Naive thymus-derived CD8-positive, alpha-beta T cell (primary cell): Measurements from ENCODE around the gene PANK4. TPM values are rescaled to one million over a fixed set of nuclear protein-coding genes. Genes with fewer than 3 reads are reported as not detected.
A peak's percentile ranks its signal among the peaks of the same experiment; 100 is the strongest.

ENCODE experiments used
- ATAC-seq, 2 donors: fragments of 150-1000 bp; cut with Tn5 transposase in 1 of 2; sonication (Bioruptor Pico), chemical (Tn5 transposase) in 1 of 2; 1 replicate in 1 of 2; 2 replicates in 1 of 2; pipeline ENCODE4 v1.10.0; 2021; ENCODE audit warnings: mild to moderate bottlenecking in 2 of 2, moderate library complexity in 2 of 2
- POLR2A ChIA-PET: fragments of 350-600 bp; sonication (Branson Sonifier 250); formaldehyde crosslinking; loops from one replicate; lab custom pipeline; 2021; ENCODE audit warnings: antibody characterized with exemption; lab: Charles Lee
- DNase-seq, 10 donors: peaks; one replicate each; pipeline versions ENCODE4 v3.0.0 to v3.0.0-alpha.2; 2020 to 2022
- H3K27ac Mint-ChIP-seq, 10 donors: one replicate each; pipeline ENCODE4 v1.8.0; 2020 to 2022; ENCODE audit warnings: mild to moderate bottlenecking in 10 of 10, mixed read lengths in 10 of 10, moderate library complexity in 4 of 10, inconsistent platforms in 1 of 10
- H3K27me3 Mint-ChIP-seq, 5 donors: one replicate each; pipeline ENCODE4 v1.8.0; 2021 to 2022; ENCODE audit warnings: mixed read lengths in 5 of 5
- H3K36me3 Mint-ChIP-seq, 3 donors: one replicate each; pipeline ENCODE4 v1.8.0; 2020 to 2022; ENCODE audit warnings: mixed read lengths in 3 of 3, mild to moderate bottlenecking in 2 of 3, inconsistent platforms in 1 of 3
- H3K4me1 Mint-ChIP-seq, 4 donors: one replicate each; pipeline ENCODE4 v1.8.0; 2021 to 2022; ENCODE audit warnings: mixed read lengths in 4 of 4
- H3K4me3 Mint-ChIP-seq, 10 donors: one replicate each; pipeline ENCODE4 v1.8.0; 2020 to 2022; ENCODE audit warnings: mild to moderate bottlenecking in 10 of 10, mixed read lengths in 10 of 10, moderate library complexity in 6 of 10, inconsistent platforms in 1 of 10
- H3K9me3 Mint-ChIP-seq, 9 donors: one replicate each; pipeline ENCODE4 v1.8.0; 2020 to 2022; ENCODE audit warnings: mixed read lengths in 9 of 9, mild to moderate bottlenecking in 3 of 9, inconsistent platforms in 1 of 9, moderate library complexity in 1 of 9
- polyA plus RNA-seq, 3 donors: library from polyadenylated mRNA; unstranded; fragments of 300-500 nt; fragmentation: Illumina TruSeq; gene quantifications; one replicate each; pipeline ENCODE4 v1.2.3, GENCODE V29; 2021
- total RNA-seq, 8 experiments: library from RNA in 2 of 8; stranded (reverse) in 2 of 8; gene quantifications; one replicate each; pipeline ENCODE4 v1.2.3 and lab custom pipeline; 2021 to 2026

PANK4 gene
- total and polyA plus RNA-seq, 5 experiments from 2014 or later, result 9.0 to 155 (median 31.7) TPM

GRCh38 chr1:2523891-2524609 lies 2.3 kb downstream of the PANK4 start:
- Mint-ChIP-seq H3K9me3 (no peaks in the 10 kb centered on the region), H3K36me3 (peaks cover 0 to 27% (median 8%) of the 10 kb centered on the region in 3 donors), H3K4me1 (peaks cover 32 to 54% (median 48%) of the 10 kb centered on the region in 4 donors), H3K27me3 (peaks cover 0 to 2% (median 0%) of the 10 kb centered on the region in 5 donors), H3K4me3 (peak overlapping the region; percentile 88 to 99 (median 92)), H3K27ac (peak overlapping the region; percentile 77 to 98 (median 95))
- ATAC-seq (peak; percentile 39 to 50), DNase-seq (peak in 9 of 10 donors; percentile 41 to 82 (median 60))
- POLR2A ChIA-PET, result interaction anchor here (0.8 to 15.0 kb wide), 22 partner anchors 9 to 334 kb away, joined by 3 to 528 read pairs (median 6); partner anchors contain the start of genes FAAP20, MORN1, PEX10 and PRXL2B

GRCh38 chr1:2523191-2523890 lies 3.1 kb downstream of the PANK4 start:
- DNase-seq (peak in 7 of 10 donors; percentile 43 to 76 (median 62)), ATAC-seq (peak; percentile 26 to 30)
- H3K27me3 Mint-ChIP-seq, result peaks cover 0 to 1% (median 0%) of the 10 kb centered on the region in 5 donors
- H3K4me3 Mint-ChIP-seq, result peak overlapping the region; percentile 88 to 99 (median 92)
- peaks cover 0 to 34% (median 12%) of the 10 kb centered on the region in 3 donors for H3K36me3 Mint-ChIP-seq
- peaks cover 32 to 52% (median 43%) of the 10 kb centered on the region in 4 donors for H3K4me1 Mint-ChIP-seq
- peak overlapping the region; percentile 77 to 98 (median 95) for H3K27ac Mint-ChIP-seq
- POLR2A ChIA-PET, result interaction anchor here (0.9 to 15.0 kb wide), 19 partner anchors 8 to 334 kb away, joined by 3 to 528 read pairs (median 9); partner anchors contain the start of genes FAAP20, MORN1, PEX10 and PRXL2B
- H3K9me3 Mint-ChIP-seq, result no peaks in the 10 kb centered on the region

- peak overlapping the region in 3 of 10 donors; percentile 8 to 94 (median 91) for H3K4me3 Mint-ChIP-seq
- no peak for DNase-seq
- H3K27me3 Mint-ChIP-seq, result peaks cover 0 to 1% (median 0%) of the 10 kb centered on the region in 5 donors
- POLR2A ChIA-PET, result interaction anchor here (1.4 to 2.1 kb wide), 3 partner anchors 26 to 107 kb away, joined by 6 to 8 read pairs (median 6); no protein-coding TSS in a partner anchor
- ATAC-seq, result no peak
- H3K27ac Mint-ChIP-seq, result peak overlapping the region in 7 of 10 donors; percentile 77 to 98 (median 95)
- H3K9me3 Mint-ChIP-seq, result no peaks in the 10 kb centered on the region
- H3K36me3 Mint-ChIP-seq, result peaks cover 0 to 43% (median 12%) of the 10 kb centered on the region in 3 donors
- peaks cover 30 to 47% (median 40%) of the 10 kb centered on the region in 4 donors for H3K4me1 Mint-ChIP-seq
These were observed 4.2 kb downstream of the PANK4 start for GRCh38 chr1:2522230-2522629.

GRCh38 chr1:2520806-2521205 lies 5.6 kb downstream of the PANK4 start:
- H3K27me3 Mint-ChIP-seq, result no peaks in the 10 kb centered on the region
- no peak overlapping the region for H3K4me3 Mint-ChIP-seq
- peaks cover 0 to 48% (median 12%) of the 10 kb centered on the region in 3 donors for H3K36me3 Mint-ChIP-seq
- peaks cover 25 to 40% (median 35%) of the 10 kb centered on the region in 4 donors for H3K4me1 Mint-ChIP-seq
- DNase-seq (no peak), ATAC-seq (no peak)
- peak overlapping the region in 2 of 10 donors; percentile 69 to 81 for H3K27ac Mint-ChIP-seq
- POLR2A ChIA-PET, result interaction anchor here (1.0 to 3.4 kb wide), 8 partner anchors 9 to 106 kb away, joined by 3 to 17 read pairs (median 6); partner anchors contain the start of gene TNFRSF14
- H3K9me3 Mint-ChIP-seq, result no peaks in the 10 kb centered on the region

- H3K27me3 Mint-ChIP-seq, result no peaks in the 10 kb centered on the region
- POLR2A ChIA-PET, result interaction anchor here (1.0 to 3.4 kb wide), 11 partner anchors 9 to 105 kb away, joined by 3 to 17 read pairs (median 5); partner anchors contain the start of genes HES5 and TNFRSF14
- peaks cover 0 to 53% (median 12%) of the 10 kb centered on the region in 3 donors for H3K36me3 Mint-ChIP-seq
- peaks cover 25 to 39% (median 32%) of the 10 kb centered on the region in 4 donors for H3K4me1 Mint-ChIP-seq
- H3K4me3 Mint-ChIP-seq, result no peak overlapping the region
- DNase-seq, result no peak
- no peaks in the 10 kb centered on the region for H3K9me3 Mint-ChIP-seq
- ATAC-seq, result no peak
- no peak overlapping the region for H3K27ac Mint-ChIP-seq
These were observed 6.2 kb downstream of the PANK4 start for GRCh38 chr1:2520206-2520605.

GRCh38 chr1:2519729-2520128 lies 6.7 kb downstream of the PANK4 start:
- Mint-ChIP-seq H3K27me3 (no peaks in the 10 kb centered on the region), H3K27ac (no peak overlapping the region), H3K9me3 (no peaks in the 10 kb centered on the region), H3K4me1 (peaks cover 21 to 34% (median 28%) of the 10 kb centered on the region in 4 donors), H3K36me3 (peaks cover 0 to 56% (median 12%) of the 10 kb centered on the region in 3 donors), H3K4me3 (no peak overlapping the region)
- POLR2A ChIA-PET, result interaction anchor here (0.7 to 3.4 kb wide), 11 partner anchors 10 to 114 kb away, joined by 3 to 17 read pairs (median 5); partner anchors contain the start of genes HES5 and TNFRSF14
- DNase-seq (no peak), ATAC-seq (no peak)

GRCh38 chr1:2519029-2519685 lies 7.2 kb downstream of the PANK4 start:
- no peaks in the 10 kb centered on the region for H3K27me3 Mint-ChIP-seq
- H3K4me1 Mint-ChIP-seq, result peaks cover 15 to 28% (median 22%) of the 10 kb centered on the region in 4 donors
- DNase-seq, result no peak
- H3K36me3 Mint-ChIP-seq, result peaks cover 0 to 56% (median 12%) of the 10 kb centered on the region in 3 donors
- no peak for ATAC-seq
- no peak overlapping the region for H3K4me3 Mint-ChIP-seq
- no peaks in the 10 kb centered on the region for H3K9me3 Mint-ChIP-seq
- POLR2A ChIA-PET, result interaction anchor here (0.5 to 3.4 kb wide), 12 partner anchors 10 to 348 kb away, joined by 3 to 17 read pairs (median 5); partner anchors contain the start of genes HES5 and TNFRSF14
- no peak overlapping the region for H3K27ac Mint-ChIP-seq

- Mint-ChIP-seq H3K27me3 (no peaks in the 10 kb centered on the region), H3K4me1 (peaks cover 13 to 22% (median 18%) of the 10 kb centered on the region in 4 donors), H3K4me3 (no peak overlapping the region), H3K27ac (no peak overlapping the region), H3K9me3 (no peaks in the 10 kb centered on the region), H3K36me3 (peaks cover 0 to 60% (median 12%) of the 10 kb centered on the region in 3 donors)
- no peak for DNase-seq
- no peak for ATAC-seq
- POLR2A ChIA-PET, result interaction anchor here (0.5 to 3.4 kb wide), 10 partner anchors 9 to 348 kb away, joined by 3 to 17 read pairs (median 4); partner anchors contain the start of gene HES5
These were observed 7.9 kb downstream of the PANK4 start for GRCh38 chr1:2518528-2518927.

- no peak for DNase-seq
- POLR2A ChIA-PET, result interaction anchor here (1.4 to 3.4 kb wide), 3 partner anchors 12 to 30 kb away, joined by 3 to 17 read pairs (median 7); no protein-coding TSS in a partner anchor
- H3K36me3 Mint-ChIP-seq, result peaks cover 0 to 58% (median 12%) of the 10 kb centered on the region in 3 donors
- no peak overlapping the region for H3K27ac Mint-ChIP-seq
- no peak overlapping the region for H3K4me3 Mint-ChIP-seq
- no peak for ATAC-seq
- H3K4me1 Mint-ChIP-seq, result peaks cover 8 to 18% (median 12%) of the 10 kb centered on the region in 4 donors
- H3K27me3 Mint-ChIP-seq, result no peaks in the 10 kb centered on the region
- H3K9me3 Mint-ChIP-seq, result no peaks in the 10 kb centered on the region
These were observed 8.4 kb downstream of the PANK4 start for GRCh38 chr1:2517966-2518365.

- Mint-ChIP-seq H3K27me3 (no peaks in the 10 kb centered on the region), H3K36me3 (peaks cover 0 to 57% (median 12%) of the 10 kb centered on the region in 3 donors), H3K9me3 (no peaks in the 10 kb centered on the region), H3K27ac (peak overlapping the region in 1 of 10 donors; percentile 29), H3K4me3 (no peak overlapping the region), H3K4me1 (peaks cover 0 to 8% (median 4%) of the 10 kb centered on the region in 4 donors)
- DNase-seq (no peak), ATAC-seq (no peak)
- POLR2A ChIA-PET, result interaction anchor here (0.7 to 0.8 kb wide), 2 partner anchors 9 to 92 kb away, joined by 3 read pairs; no protein-coding TSS in a partner anchor
These were observed 9.4 kb downstream of the PANK4 start for GRCh38 chr1:2516946-2517345.

- no peak for ATAC-seq
These were observed 10.3 kb downstream of the PANK4 start for GRCh38 chr1:2516124-2516523.

More at GRCh38 chr1:2516124-2516523, 10.3 kb downstream of the PANK4 start:
- Mint-ChIP-seq H3K4me3 (no peak overlapping the region), H3K36me3 (peaks cover 0 to 57% (median 11%) of the 10 kb centered on the region in 3 donors), H3K27me3 (no peaks in the 10 kb centered on the region), H3K9me3 (no peaks in the 10 kb centered on the region), H3K4me1 (peaks cover 0 to 4% (median 2%) of the 10 kb centered on the region in 4 donors), H3K27ac (peak overlapping the region in 2 of 10 donors; percentile 13 to 63)
- DNase-seq, result no peak
- POLR2A ChIA-PET, result interaction anchor here (0.8 to 1.1 kb wide), 2 partner anchors 9 to 10 kb away, joined by 3 read pairs; no protein-coding TSS in a partner anchor
